CD4-positive, CD25-positive, alpha-beta regulatory T cell (primary cell): Measurements from ENCODE around the gene MYOF. TPM values are rescaled to one million over a fixed set of nuclear protein-coding genes. Genes with fewer than 3 reads are reported as not detected.
"Not testable (repeated sequence)": the region's sequence is repeated elsewhere in the genome, so short reads cannot be mapped to it uniquely, and the experiment has no call there.

Source experiments
- ATAC-seq, 2 donors: fragments of 150-1000 bp; cut with Tn5 transposase; one replicate each; pipeline ENCODE4 v1.10.0; 2021; ENCODE audit warnings: low read depth in 2 of 2, moderate number of reproducible peaks in 2 of 2, moderate library complexity in 1 of 2
- DNase-seq, 3 donors: peaks; one replicate each; pipeline versions ENCODE4 v3.0.0 to v3.0.0-alpha.2; 2012 to 2022; ENCODE audit warnings: mixed read lengths in 1 of 3
- H3K27ac ChIP-seq: one replicate; pipeline ENCODE4 v1.7.0; 2013; ENCODE audit warnings: mild to moderate bottlenecking, low read length; ENCODE audit not compliant: insufficient read depth, poor library complexity, severe bottlenecking
- H3K27me3 ChIP-seq: one replicate; pipeline ENCODE4 v1.7.0; 2013; ENCODE audit warnings: low read length; ENCODE audit not compliant: control insufficient read depth, insufficient read depth
- H3K36me3 ChIP-seq: one replicate; pipeline ENCODE4 v1.7.0; 2013; ENCODE audit warnings: mild to moderate bottlenecking, low read length, moderate library complexity; ENCODE audit not compliant: control insufficient read depth, insufficient read depth
- H3K4me1 ChIP-seq: 2 replicates; pipeline ENCODE4 v1.7.0; 2013; ENCODE audit warnings: mild to moderate bottlenecking, low read length; ENCODE audit not compliant: insufficient read depth, control insufficient read depth, poor library complexity, severe bottlenecking
- H3K4me3 ChIP-seq: one replicate; pipeline ENCODE4 v1.7.0; 2013; ENCODE audit warnings: low read depth, mild to moderate bottlenecking, low read length, moderate library complexity
- H3K9me3 ChIP-seq, 2 experiments: 1 replicate in 1 of 2; 2 replicates in 1 of 2; pipeline ENCODE4 v1.7.0; 2013; ENCODE audit warnings: low read length in 2 of 2, mild to moderate bottlenecking in 1 of 2, moderate library complexity in 1 of 2; ENCODE audit not compliant: control insufficient read depth in 2 of 2
- H3K27ac Mint-ChIP-seq, 3 donors: one replicate each; pipeline ENCODE4 v1.8.0; 2020 to 2022; ENCODE audit warnings: mild to moderate bottlenecking in 3 of 3, mixed read lengths in 3 of 3, moderate library complexity in 2 of 3
- H3K27me3 Mint-ChIP-seq: one replicate; pipeline ENCODE4 v1.8.0; 2022; ENCODE audit warnings: mild to moderate bottlenecking, mixed read lengths
- H3K36me3 Mint-ChIP-seq: one replicate; pipeline ENCODE4 v1.8.0; 2020; ENCODE audit warnings: mixed read lengths
- H3K4me1 Mint-ChIP-seq, 4 donors: one replicate each; pipeline ENCODE4 v1.8.0; 2020 to 2022; ENCODE audit warnings: mixed read lengths in 4 of 4, mild to moderate bottlenecking in 1 of 4
- H3K4me3 Mint-ChIP-seq, 4 donors: one replicate each; pipeline ENCODE4 v1.8.0; 2020 to 2022; ENCODE audit warnings: mild to moderate bottlenecking in 4 of 4, mixed read lengths in 4 of 4, moderate library complexity in 3 of 4
- H3K9me3 Mint-ChIP-seq, 7 donors: one replicate each; pipeline ENCODE4 v1.8.0; 2020 to 2022; ENCODE audit warnings: mixed read lengths in 7 of 7, mild to moderate bottlenecking in 3 of 7, moderate library complexity in 2 of 7
- polyA plus RNA-seq, 4 donors: library from polyadenylated mRNA; unstranded; fragments of 300-500 nt; fragmentation: Illumina TruSeq; gene quantifications; one replicate each; pipeline ENCODE4 v1.2.3, GENCODE V29; 2021
- total RNA-seq: library from RNA; stranded (reverse); gene quantifications from one replicate; pipeline ENCODE4 v1.2.3, GENCODE V29; 2022

The MYOF gene
- total and polyA plus RNA-seq, 5 donors from 2014 or later = 0.23 to 1.0 (median 0.54) TPM

GRCh38 chr10:93290661-93291354, 191.3 kb downstream of the MYOF start:
- H3K36me3 Mint-ChIP-seq = no peaks in the 10 kb centered on the region
- Histone ChIP-seq H3K4me1 (no peaks in the 10 kb centered on the region), H3K27ac (no peak overlapping the region), H3K9me3 (no peaks in the 10 kb centered on the region), H3K36me3 (no peaks in the 10 kb centered on the region), H3K4me3 (no peak overlapping the region), H3K27me3 (no peaks in the 10 kb centered on the region)
- peaks cover 0 to 4% (median 0%) of the 10 kb centered on the region in 4 donors for H3K4me1 Mint-ChIP-seq
- no peak for DNase-seq
- no peak for ATAC-seq
- no peaks in the 10 kb centered on the region for H3K9me3 Mint-ChIP-seq
- H3K27ac Mint-ChIP-seq = peak overlapping the region in 1 of 3 donors; percentile 38
- no peak overlapping the region for H3K4me3 Mint-ChIP-seq
- peaks cover 8% of the 10 kb centered on the region for H3K27me3 Mint-ChIP-seq

- H3K36me3 ChIP-seq = no peaks in the 10 kb centered on the region
Measured at GRCh38 chr10:93288679-93289634, 193.2 kb downstream of the MYOF start.

GRCh38 chr10:93287775-93288174, 194.4 kb downstream of the MYOF start:
- DNase-seq (no peak), ATAC-seq (no peak)
- Mint-ChIP-seq H3K4me3 (no peak overlapping the region), H3K27ac (no peak overlapping the region), H3K9me3 (no peaks in the 10 kb centered on the region), H3K27me3 (peaks cover 5% of the 10 kb centered on the region), H3K36me3 (no peaks in the 10 kb centered on the region), H3K4me1 (peaks cover 0 to 4% (median 0%) of the 10 kb centered on the region in 4 donors)
- H3K27ac ChIP-seq = no peak overlapping the region
- H3K4me3 ChIP-seq = no peak overlapping the region
- H3K36me3 ChIP-seq = no peaks in the 10 kb centered on the region
- H3K9me3 ChIP-seq = no peaks in the 10 kb centered on the region
- no peaks in the 10 kb centered on the region for H3K4me1 ChIP-seq
- no peaks in the 10 kb centered on the region for H3K27me3 ChIP-seq

More at GRCh38 chr10:93288679-93289634, 193.2 kb downstream of the MYOF start:
- peak; percentile 11 to 52 (median 45) for DNase-seq
- Mint-ChIP-seq H3K9me3 (no peaks in the 10 kb centered on the region), H3K4me1 (peaks cover 0 to 4% (median 0%) of the 10 kb centered on the region in 4 donors), H3K27me3 (peaks cover 5% of the 10 kb centered on the region), H3K36me3 (no peaks in the 10 kb centered on the region), H3K27ac (peak overlapping the region in 1 of 3 donors; percentile 48), H3K4me3 (no peak overlapping the region)
- Histone ChIP-seq H3K27me3 (no peaks in the 10 kb centered on the region), H3K9me3 (no peaks in the 10 kb centered on the region), H3K4me3 (no peak overlapping the region), H3K4me1 (no peaks in the 10 kb centered on the region), H3K27ac (no peak overlapping the region)
- ATAC-seq = peak in 1 of 2 donors; percentile 25

- not testable (repeated sequence) for H3K9me3 Mint-ChIP-seq, H3K4me1 ChIP-seq, H3K27me3 Mint-ChIP-seq, ATAC-seq, H3K27ac ChIP-seq, H3K27me3 ChIP-seq, DNase-seq, H3K9me3 ChIP-seq, H3K36me3 Mint-ChIP-seq, H3K4me1 Mint-ChIP-seq, H3K27ac Mint-ChIP-seq, H3K4me3 Mint-ChIP-seq, H3K36me3 ChIP-seq, H3K4me3 ChIP-seq
Measured at GRCh38 chr10:93284246-93284645, 197.9 kb downstream of the MYOF start.

GRCh38 chr10:93281367-93281720, 200.8 kb downstream of the MYOF start:
- no peak overlapping the region for H3K27ac Mint-ChIP-seq
- no peaks in the 10 kb centered on the region for H3K36me3 Mint-ChIP-seq

GRCh38 chr10:93280699-93281366, 201.3 kb downstream of the MYOF start:
- no peak overlapping the region for H3K4me3 ChIP-seq
- H3K27ac Mint-ChIP-seq = no peak overlapping the region
- H3K4me1 ChIP-seq = no peaks in the 10 kb centered on the region
- no peak overlapping the region for H3K4me3 Mint-ChIP-seq
- DNase-seq (no peak), ATAC-seq (no peak)
- H3K27me3 Mint-ChIP-seq = peaks cover 6% of the 10 kb centered on the region
- H3K27ac ChIP-seq = no peak overlapping the region
- H3K36me3 ChIP-seq = no peaks in the 10 kb centered on the region
- H3K9me3 Mint-ChIP-seq = peaks cover 0 to 2% (median 0%) of the 10 kb centered on the region in 7 donors
- H3K9me3 ChIP-seq = no peaks in the 10 kb centered on the region
- H3K36me3 Mint-ChIP-seq = no peaks in the 10 kb centered on the region
- no peaks in the 10 kb centered on the region for H3K27me3 ChIP-seq
- no peaks in the 10 kb centered on the region for H3K4me1 Mint-ChIP-seq

More at GRCh38 chr10:93281367-93281720, 200.8 kb downstream of the MYOF start:
- no peaks in the 10 kb centered on the region for H3K9me3 ChIP-seq
- peaks cover 0 to 2% (median 0%) of the 10 kb centered on the region in 7 donors for H3K9me3 Mint-ChIP-seq
- no peak overlapping the region for H3K27ac ChIP-seq
- peaks cover 6% of the 10 kb centered on the region for H3K27me3 Mint-ChIP-seq
- no peak for ATAC-seq
- H3K4me3 ChIP-seq = no peak overlapping the region
- no peaks in the 10 kb centered on the region for H3K27me3 ChIP-seq
- no peaks in the 10 kb centered on the region for H3K36me3 ChIP-seq
- no peaks in the 10 kb centered on the region for H3K4me1 ChIP-seq
- DNase-seq = no peak
- no peak overlapping the region for H3K4me3 Mint-ChIP-seq
- H3K4me1 Mint-ChIP-seq = no peaks in the 10 kb centered on the region

GRCh38 chr10:93280121-93280698, 201.9 kb downstream of the MYOF start:
- Histone ChIP-seq H3K4me1 (no peaks in the 10 kb centered on the region), H3K36me3 (no peaks in the 10 kb centered on the region), H3K9me3 (no peaks in the 10 kb centered on the region), H3K27me3 (no peaks in the 10 kb centered on the region), H3K27ac (no peak overlapping the region), H3K4me3 (no peak overlapping the region)
- DNase-seq = no peak
- no peak overlapping the region for H3K4me3 Mint-ChIP-seq
- peaks cover 0 to 2% (median 0%) of the 10 kb centered on the region in 7 donors for H3K9me3 Mint-ChIP-seq
- H3K27ac Mint-ChIP-seq = no peak overlapping the region
- peaks cover 6% of the 10 kb centered on the region for H3K27me3 Mint-ChIP-seq
- ATAC-seq = no peak
- no peaks in the 10 kb centered on the region for H3K4me1 Mint-ChIP-seq
- no peaks in the 10 kb centered on the region for H3K36me3 Mint-ChIP-seq
